GM12878 (cell line): ENCODE measurements around the gene LSM14B. TPM values are rescaled to one million over a fixed set of nuclear protein-coding genes. Genes with fewer than 3 reads are reported as not detected.
A peak's percentile ranks its signal among the peaks of the same experiment; 100 is the strongest.

Experiments used
- ATAC-seq: fragments of 200-7000 bp; cut with Tn5 transposase; 3 replicates; pipeline ENCODE4 v1.9.1; 2020; ENCODE audit warnings: mild to moderate bottlenecking, moderate library complexity
- BruUV-seq: library from RNA; stranded (reverse); fragments of 400-500 nt; replicated peaks from 2 replicates; lab custom pipeline; 2021; lab: Mats Ljungman, UMichigan
- CTCF ChIA-PET: fragments of 300-600 bp; sonication (Branson Sonifier 250); formaldehyde crosslinking; extraction: SDS; loops from one replicate; lab custom pipeline; 2021; ENCODE audit warnings: inconsistent platforms; lab: Yijun Ruan, JAX
- POLR2A ChIA-PET: fragments of 350-600 bp; formaldehyde crosslinking; extraction: SDS; loops from one replicate; lab custom pipeline; 2021; ENCODE audit warnings: inconsistent platforms; lab: Charles Lee
- RAD21 ChIA-PET: fragments of 300-600 bp; sonication (Branson Sonifier 250); formaldehyde crosslinking; loops from one replicate; lab custom pipeline; 2023; ENCODE audit warnings: antibody characterized with exemption; ENCODE audit not compliant: unreplicated experiment; lab: Charles Lee
- SMC1A ChIA-PET: fragments of 300-600 bp; sonication (Branson Sonifier 250); formaldehyde crosslinking; loops from one replicate; lab custom pipeline; 2023; ENCODE audit not compliant: unreplicated experiment, uncharacterized antibody; lab: Charles Lee
- DNase-seq: peaks from one replicate; pipeline ENCODE4 v3.0.0-alpha.2; 2011; ENCODE audit warnings: low read depth, low spot score
- FAIRE-seq: peaks from 3 replicates; lab custom pipeline; 2011; peaks lifted over from hg19 to GRCh38; lab: Jason Lieb, UNC
- H2AFZ ChIP-seq: 2 replicates; pipeline ENCODE4 v1.6.0; 2011; ENCODE audit warnings: low read depth, low read length, control low read depth; ENCODE audit not compliant: control insufficient read depth
- H3K27ac ChIP-seq: 2 replicates; pipeline ENCODE4 v1.5.1; 2011; ENCODE audit warnings: control low read depth; ENCODE audit not compliant: control insufficient read depth, insufficient read depth
- H3K27me3 ChIP-seq, 2 experiments: replicated peaks in 1 of 2; 2 replicates each; pipeline versions ENCODE4 v1.6.0 to v1.6.1; 2011; ENCODE audit warnings: low read length in 1 of 2; ENCODE audit not compliant: control insufficient read depth in 2 of 2, insufficient read depth in 2 of 2
- H3K36me3 ChIP-seq, 2 experiments: 2 replicates each; pipeline ENCODE4 v1.5.1; 2011; ENCODE audit warnings: low read length in 1 of 2; ENCODE audit not compliant: control insufficient read depth in 2 of 2, insufficient read depth in 2 of 2
- H3K4me1 ChIP-seq: 2 replicates; pipeline ENCODE4 v1.6.1; 2011; ENCODE audit warnings: mild to moderate bottlenecking, low read length, moderate library complexity, mixed read lengths; ENCODE audit not compliant: control insufficient read depth, insufficient read depth
- H3K4me2 ChIP-seq: 2 replicates; pipeline ENCODE4 v1.6.0; 2011; ENCODE audit warnings: control low read depth; ENCODE audit not compliant: control insufficient read depth, insufficient read depth
- H3K4me3 ChIP-seq: fragments of 200-600 bp; sonication (generic); 2 replicates; pipeline ENCODE4 v1.5.1; 2016
- H3K79me2 ChIP-seq: 2 replicates; pipeline ENCODE4 v1.6.0; 2011; ENCODE audit warnings: low read length; ENCODE audit not compliant: control insufficient read depth, insufficient read depth
- H3K9ac ChIP-seq: 2 replicates; pipeline ENCODE4 v1.8.0; 2011; ENCODE audit warnings: low read length, control low read depth, mixed read lengths; ENCODE audit not compliant: control insufficient read depth, insufficient read depth
- H3K9me3 ChIP-seq: replicated peaks from 3 replicates; pipeline ENCODE4 v1.5.1; 2011; ENCODE audit warnings: mild to moderate bottlenecking, low read length; ENCODE audit not compliant: control insufficient read depth, insufficient read depth
- H4K20me1 ChIP-seq: 2 replicates; pipeline ENCODE4 v1.6.0; 2011; ENCODE audit not compliant: control insufficient read depth, insufficient read depth
- EED ChIP-seq: sonication (generic); IDR thresholded peaks from 2 replicates; pipeline ENCODE4 v1.6.1; 2016; ENCODE audit warnings: antibody characterized with exemption, low read depth
- HDGF ChIP-seq: fragments of 450-650 bp; IDR thresholded peaks from 2 replicates; pipeline ENCODE4 v1.6.1; 2016; ENCODE audit warnings: antibody characterized with exemption
- IRF4 ChIP-seq: IDR thresholded peaks from 2 replicates; pipeline ENCODE4 v1.6.1; 2011; ENCODE audit warnings: low read depth, low read length
- MEF2B ChIP-seq: fragments of 450-650 bp; IDR thresholded peaks from 2 replicates; pipeline ENCODE4 v1.6.1; 2018; ENCODE audit warnings: mild to moderate bottlenecking, moderate library complexity; ENCODE audit not compliant: partially characterized antibody, poor library complexity, severe bottlenecking
- MXI1 ChIP-seq: fragments of 150-350 bp; IDR thresholded peaks from 2 replicates; pipeline ENCODE4 v1.6.1; 2011; ENCODE audit warnings: low read depth, mild to moderate bottlenecking, inconsistent platforms, low read length, improper control_type of control experiment
- PAX8 ChIP-seq: fragments of 450-650 bp; IDR thresholded peaks from 2 replicates; pipeline ENCODE4 v1.6.1; 2017; ENCODE audit warnings: mild to moderate bottlenecking, moderate library complexity
- RAD21 ChIP-seq: IDR thresholded peaks from 2 replicates; pipeline ENCODE4 v1.6.1; 2011; ENCODE audit warnings: mild to moderate bottlenecking, low read depth, low read length, moderate library complexity; ENCODE audit not compliant: insufficient read depth
- RCOR1 ChIP-seq: conservative IDR thresholded peaks from 2 replicates; pipeline ENCODE4 v1.6.1; 2012; ENCODE audit warnings: low read depth, low read length, improper control_type of control experiment
- RUNX3 ChIP-seq: IDR thresholded peaks from 2 replicates; pipeline ENCODE4 v1.6.1; 2012; ENCODE audit warnings: low read length, inconsistent platforms
- ZNF207 ChIP-seq: fragments of 450-650 bp; IDR thresholded peaks from 2 replicates; pipeline ENCODE4 v1.6.1; 2014; ENCODE audit warnings: antibody characterized with exemption, mild to moderate bottlenecking, borderline replicate concordance
- WGBS: methylation state at CpG from one replicate; pipeline ENCODE4 v1.1.6; 2016; ENCODE audit warnings: low lambda C conversion rate; ENCODE audit not compliant: insufficient replicate concordance, insufficient coverage; ENCODE audit errors: missing lambda C conversion rate; 5-methylcytosine and 5-hydroxymethylcytosine counted together
- in situ Hi-C: fragments of 300-500 bp; cut with MboI; formaldehyde crosslinking; loops from 9 replicates; pipeline ENCODE4 v1.14.3; 2018; ENCODE audit warnings: mixed read lengths
- intact Hi-C: fragments of 100-400 bp; cut with micrococcal nuclease; formaldehyde crosslinking; loops from one replicate; pipeline ENCODE4 v1.14.2; 2022; ENCODE audit not compliant: unreplicated experiment
- polyA plus RNA-seq, 11 experiments: library from polyadenylated mRNA; depleted of rRNA in 4 of 11; unstranded in 6 of 11; stranded (reverse) in 5 of 11; fragments of >200 nt; fragmentation: Nextera tagmentation in 4 of 11; fragmentation: Illumina TruSeq in 1 of 11; extraction: Ambion mirVana in 4 of 11; extraction: Trizol in 1 of 11; gene quantifications; 1 replicate in 1 of 11; 2 replicates in 10 of 11; pipeline versions ENCODE4 v1.2.1 to v1.2.3, GENCODE V29; 2011 to 2016; ENCODE audit warnings: inconsistent platforms in 2 of 11, missing spikeins in 2 of 11, low read depth in 1 of 11
- total RNA-seq, 4 experiments: library from RNA; depleted of rRNA in 3 of 4; stranded (reverse); fragments of >200 nt in 3 of 4; fragmentation: Illumina TruSeq in 1 of 4; extraction: Trizol in 1 of 4; gene quantifications; 2 replicates each; pipeline versions ENCODE4 v1.2.1 to v1.2.3, GENCODE V29; 2013 to 2021
- TF ChIP-seq, protein P1 (sequence below): fragments of 450-650 bp; formaldehyde crosslinking; IDR thresholded peaks from 2 replicates; pipeline ENCODE4 v1.4.0; 2022; ENCODE audit warnings: mild to moderate bottlenecking, moderate library complexity
- TF ChIP-seq, protein P2 (sequence below): fragments of 450-650 bp; IDR thresholded peaks from 2 replicates; pipeline ENCODE4 v1.6.1; 2018; ENCODE audit warnings: borderline replicate concordance, mild to moderate bottlenecking; ENCODE audit not compliant: partially characterized antibody
- TF ChIP-seq, protein P3 (sequence below): fragments of 450-650 bp; IDR thresholded peaks from 2 replicates; pipeline ENCODE4 v1.6.1; 2016; ENCODE audit warnings: mild to moderate bottlenecking

Gene LSM14B
- total and polyA plus RNA-seq, 10 of the 15 experiments (the other 5 are each of a cell fraction or from before 2014, with no cell fraction given) = 0.56 to 34.3 (median 15.6) TPM

DNA sequence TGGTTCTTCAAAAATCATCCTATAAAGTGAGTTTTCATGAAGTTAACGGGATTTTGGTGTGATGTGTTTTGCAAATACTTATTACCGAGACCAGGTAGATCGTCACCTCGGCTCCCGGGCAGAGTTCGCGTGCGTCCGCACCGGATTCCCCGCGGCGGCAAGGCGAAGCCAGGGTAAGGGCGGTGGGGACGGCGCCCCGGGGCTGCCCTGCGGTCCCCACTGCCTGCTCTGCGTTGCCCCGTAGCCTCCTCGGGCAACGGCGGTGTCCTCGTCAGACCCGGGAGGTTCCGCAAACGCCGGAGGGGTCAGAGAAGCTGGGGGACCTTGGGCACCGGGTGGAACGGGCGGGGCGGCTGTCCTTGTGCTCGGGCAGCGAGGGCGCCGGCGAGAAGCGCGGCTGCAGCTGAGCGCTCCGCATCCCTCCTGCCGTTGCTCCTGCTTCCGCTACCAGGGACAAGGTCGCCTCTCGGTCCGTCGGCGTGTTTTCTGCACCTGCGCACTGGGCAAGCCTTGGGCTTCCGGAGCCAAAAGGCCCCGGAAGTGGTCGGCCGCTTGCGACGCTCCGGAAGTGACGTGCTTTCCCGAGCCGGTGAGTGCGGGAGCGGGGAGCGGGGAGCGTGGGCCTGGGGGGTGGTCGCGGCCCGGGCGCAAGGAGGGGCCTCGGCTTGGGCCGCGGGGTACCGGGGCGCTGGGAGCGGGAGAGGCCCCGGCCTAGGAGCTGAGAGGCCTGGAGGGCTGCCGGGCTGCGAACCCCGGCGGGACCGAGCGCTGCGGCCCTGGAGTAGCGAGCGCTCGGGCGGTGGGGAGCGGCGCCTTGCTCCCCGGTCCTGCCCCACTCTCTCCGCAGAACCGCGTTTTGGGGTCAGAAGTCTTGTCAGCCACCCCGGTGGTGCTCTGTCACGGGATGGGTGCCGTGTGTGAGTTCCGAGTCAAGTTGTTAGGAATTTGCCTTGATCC is 60.5 kb downstream of the LSM14B start, which contains the start of gene MTG2:
TSS of gene MTG2 (plus strand) at position 560 of the 957 bp plus-strand sequence. CDS start 10,393 bp downstream, outside the sequence.
- Histone ChIP-seq H3K79me2 (peaks cover 39% of the 10 kb centered on the region), H3K27ac (peak within 1 kb of the TSS; percentile 78), H3K4me1 (no peaks in the 10 kb centered on the region), H4K20me1 (no peaks in the 10 kb centered on the region), H3K4me3 (peak within 1 kb of the TSS; percentile 100), H3K9ac (peak within 1 kb of the TSS; percentile 85), H3K27me3 (no peaks in the 10 kb centered on the region), H3K4me2 (peak within 1 kb of the TSS; percentile 60), H2AFZ (peak within 1 kb of the TSS; percentile 82), H3K36me3 (no peaks in the 10 kb centered on the region; a peak in 3 of 4 replicates), H3K9me3 (no peaks in the 10 kb centered on the region)
- WGBS = under 1% methylated on average over 76 of the region's 96 CpGs
- in situ Hi-C loops = no loop called here
- ATAC-seq (peak; percentile 97), DNase-seq (peak; percentile 79), FAIRE-seq (peak; percentile 92)
- intact Hi-C loops = loop anchor here (10.0 kb wide), 2 partner anchors 58 to 202 kb away; partner anchors contain the start of genes LSM14B and RPS21
- ChIA-PET RAD21 (no interaction called here), SMC1A (no interaction called here), CTCF (no interaction called here), POLR2A (interaction anchor here (1.0 kb wide), 1 partner anchor 41 kb away, joined by 3 read pairs; no protein-coding TSS in a partner anchor)
- TSS peak; percentile 96 for BruUV-seq
- no peak for TF ChIP-seq RAD21
- TF ChIP-seq RUNX3 = peak; percentile 74
- TF ChIP-seq IRF4 = 0 out of 2 replicates have a peak, but pooled peaks have one; percentile 5
- peak; percentile 96 for TF ChIP-seq MXI1
- TF ChIP-seq, protein P1, sequence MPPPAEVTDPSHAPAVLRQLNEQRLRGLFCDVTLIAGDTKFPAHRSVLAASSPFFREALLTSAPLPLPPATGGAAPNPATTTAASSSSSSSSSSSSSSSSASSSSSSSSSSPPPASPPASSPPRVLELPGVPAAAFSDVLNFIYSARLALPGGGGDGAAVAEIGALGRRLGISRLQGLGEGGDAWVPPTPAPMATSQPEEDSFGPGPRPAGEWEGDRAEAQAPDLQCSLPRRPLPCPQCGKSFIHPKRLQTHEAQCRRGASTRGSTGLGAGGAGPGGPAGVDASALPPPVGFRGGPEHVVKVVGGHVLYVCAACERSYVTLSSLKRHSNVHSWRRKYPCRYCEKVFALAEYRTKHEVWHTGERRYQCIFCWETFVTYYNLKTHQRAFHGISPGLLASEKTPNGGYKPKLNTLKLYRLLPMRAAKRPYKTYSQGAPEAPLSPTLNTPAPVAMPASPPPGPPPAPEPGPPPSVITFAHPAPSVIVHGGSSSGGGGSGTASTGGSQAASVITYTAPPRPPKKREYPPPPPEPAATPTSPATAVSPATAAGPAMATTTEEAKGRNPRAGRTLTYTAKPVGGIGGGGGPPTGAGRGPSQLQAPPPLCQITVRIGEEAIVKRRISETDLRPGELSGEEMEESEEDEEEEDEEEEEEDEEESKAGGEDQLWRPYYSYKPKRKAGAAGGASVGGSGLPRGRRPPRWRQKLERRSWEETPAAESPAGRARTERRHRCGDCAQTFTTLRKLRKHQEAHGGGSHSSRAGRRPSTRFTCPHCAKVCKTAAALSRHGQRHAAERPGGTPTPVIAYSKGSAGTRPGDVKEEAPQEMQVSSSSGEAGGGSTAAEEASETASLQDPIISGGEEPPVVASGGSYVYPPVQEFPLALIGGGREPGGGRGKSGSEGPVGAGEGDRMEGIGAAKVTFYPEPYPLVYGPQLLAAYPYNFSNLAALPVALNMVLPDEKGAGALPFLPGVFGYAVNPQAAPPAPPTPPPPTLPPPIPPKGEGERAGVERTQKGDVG (CRISPR knock-in tag) = no peak
- TF ChIP-seq RCOR1 = 0 out of 2 replicates have a peak, but pooled peaks have one; percentile 63
- TF ChIP-seq ZNF207 = 0 out of 2 replicates have a peak, but pooled peaks have one; percentile 15
- TF ChIP-seq, protein P2, sequence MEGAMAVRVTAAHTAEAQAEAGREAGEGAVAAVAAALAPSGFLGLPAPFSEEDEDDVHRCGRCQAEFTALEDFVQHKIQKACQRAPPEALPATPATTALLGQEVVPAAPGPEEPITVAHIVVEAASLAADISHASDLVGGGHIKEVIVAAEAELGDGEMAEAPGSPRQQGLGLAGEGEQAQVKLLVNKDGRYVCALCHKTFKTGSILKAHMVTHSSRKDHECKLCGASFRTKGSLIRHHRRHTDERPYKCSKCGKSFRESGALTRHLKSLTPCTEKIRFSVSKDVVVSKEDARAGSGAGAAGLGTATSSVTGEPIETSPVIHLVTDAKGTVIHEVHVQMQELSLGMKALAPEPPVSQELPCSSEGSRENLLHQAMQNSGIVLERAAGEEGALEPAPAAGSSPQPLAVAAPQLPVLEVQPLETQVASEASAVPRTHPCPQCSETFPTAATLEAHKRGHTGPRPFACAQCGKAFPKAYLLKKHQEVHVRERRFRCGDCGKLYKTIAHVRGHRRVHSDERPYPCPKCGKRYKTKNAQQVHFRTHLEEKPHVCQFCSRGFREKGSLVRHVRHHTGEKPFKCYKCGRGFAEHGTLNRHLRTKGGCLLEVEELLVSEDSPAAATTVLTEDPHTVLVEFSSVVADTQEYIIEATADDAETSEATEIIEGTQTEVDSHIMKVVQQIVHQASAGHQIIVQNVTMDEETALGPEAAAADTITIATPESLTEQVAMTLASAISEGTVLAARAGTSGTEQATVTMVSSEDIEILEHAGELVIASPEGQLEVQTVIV = peak; percentile 52
- no peak for TF ChIP-seq EED
- TF ChIP-seq, protein P3, sequence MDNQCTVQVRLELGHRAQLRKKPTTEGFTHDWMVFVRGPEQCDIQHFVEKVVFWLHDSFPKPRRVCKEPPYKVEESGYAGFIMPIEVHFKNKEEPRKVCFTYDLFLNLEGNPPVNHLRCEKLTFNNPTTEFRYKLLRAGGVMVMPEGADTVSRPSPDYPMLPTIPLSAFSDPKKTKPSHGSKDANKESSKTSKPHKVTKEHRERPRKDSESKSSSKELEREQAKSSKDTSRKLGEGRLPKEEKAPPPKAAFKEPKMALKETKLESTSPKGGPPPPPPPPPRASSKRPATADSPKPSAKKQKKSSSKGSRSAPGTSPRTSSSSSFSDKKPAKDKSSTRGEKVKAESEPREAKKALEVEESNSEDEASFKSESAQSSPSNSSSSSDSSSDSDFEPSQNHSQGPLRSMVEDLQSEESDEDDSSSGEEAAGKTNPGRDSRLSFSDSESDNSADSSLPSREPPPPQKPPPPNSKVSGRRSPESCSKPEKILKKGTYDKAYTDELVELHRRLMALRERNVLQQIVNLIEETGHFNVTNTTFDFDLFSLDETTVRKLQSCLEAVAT = peak; percentile 22; the same call in 1 of the 2 replicates
- TF ChIP-seq HDGF = peak; percentile 34; the same call in 1 of the 2 replicates
- TF ChIP-seq PAX8 = no peak
- TF ChIP-seq MEF2B = peak; percentile 19
